GM06990 (cell line): Measurements from ENCODE around the gene C11orf21.

Experiments used
- DNase-seq: peaks from one replicate; pipeline ENCODE4 v3.0.0-alpha.2; 2011; ENCODE audit not compliant: insufficient read length; ENCODE audit errors: extremely low read depth
- H3K27me3 ChIP-seq: replicated peaks from 2 replicates; pipeline ENCODE4 v1.6.0; 2011; ENCODE audit warnings: low read length; ENCODE audit not compliant: control insufficient read depth, insufficient read depth
- H3K36me3 ChIP-seq: 2 replicates; pipeline ENCODE4 v1.5.1; 2011; ENCODE audit warnings: low read length; ENCODE audit not compliant: control insufficient read depth, insufficient read depth
- H3K4me3 ChIP-seq: replicated peaks from 2 replicates; pipeline ENCODE4 v1.5.1; 2011; ENCODE audit warnings: low read depth, mild to moderate bottlenecking, control low read depth, low read length
- CTCF ChIP-seq: IDR thresholded peaks from 2 replicates; pipeline ENCODE4 v1.5.1; 2011; ENCODE audit warnings: low read length, control low read depth, mild to moderate bottlenecking, inconsistent platforms; ENCODE audit not compliant: insufficient read depth, poor library complexity, severe bottlenecking

Gene C11orf21

GRCh38 chr11:2304506-2305139, 2.9 kb upstream of the C11orf21 start:
- H3K4me3 ChIP-seq: no peak overlapping the region
- no peaks in the 10 kb centered on the region; the same call in 1 of the 2 replicates for H3K27me3 ChIP-seq
- no peaks in the 10 kb centered on the region for H3K36me3 ChIP-seq
- TF ChIP-seq CTCF: no peak
- no peak for DNase-seq

- Histone ChIP-seq H3K27me3 (no peaks in the 10 kb centered on the region; the same call in 1 of the 2 replicates), H3K4me3 (no peak overlapping the region), H3K36me3 (no peaks in the 10 kb centered on the region)
- TF ChIP-seq CTCF: no peak
- DNase-seq: no peak
Observed at GRCh38 chr11:2303627-2304505, 2.1 kb upstream of the C11orf21 start.

- H3K27me3 ChIP-seq: no peaks in the 10 kb centered on the region; the same call in 1 of the 2 replicates
- DNase-seq: no peak
- no peaks in the 10 kb centered on the region for H3K36me3 ChIP-seq
- H3K4me3 ChIP-seq: no peak overlapping the region
- no peak for TF ChIP-seq CTCF
Observed at GRCh38 chr11:2302896-2303626, 1.3 kb upstream of the C11orf21 start.

GRCh38 chr11:2302306-2302895, 683 bp upstream of the C11orf21 start:
- Histone ChIP-seq H3K4me3 (no peak overlapping the region), H3K36me3 (no peaks in the 10 kb centered on the region), H3K27me3 (peaks cover 2% of the 10 kb centered on the region; the same call in 1 of the 2 replicates)
- DNase-seq: no peak
- TF ChIP-seq CTCF: no peak

GRCh38 chr11:2300936-2301630, 635 bp downstream of the C11orf21 start:
- Histone ChIP-seq H3K36me3 (no peaks in the 10 kb centered on the region), H3K27me3 (peaks cover 2% of the 10 kb centered on the region; the same call in 1 of the 2 replicates), H3K4me3 (peak overlapping the region; percentile 45)
- TF ChIP-seq CTCF: no peak
- DNase-seq: no peak
